SK-N-SH treated with all-trans-retinoic acid at 6 μM for 48 hours (cell line): ENCODE data around the gene ARHGDIG.

Experiments used
- ATAC-seq: fragments of 200-7000 bp; cut with Tn5 transposase; 3 replicates; pipeline ENCODE4 v1.9.1; 2020; ENCODE audit warnings: mild to moderate bottlenecking, moderate library complexity
- ARNTL ChIP-seq: fragments of 450-650 bp; formaldehyde crosslinking; IDR thresholded peaks from 2 replicates; pipeline ENCODE4 v1.5.0; 2020; ENCODE audit warnings: low read depth, mild to moderate bottlenecking, moderate library complexity, borderline replicate concordance
- BACH2 ChIP-seq: fragments of 250-450 bp; sonication (Bioruptor Pico); IDR thresholded peaks from 2 replicates; pipeline ENCODE4 v1.9.0; 2021; ENCODE audit warnings: mild to moderate bottlenecking, borderline replicate concordance
- ESRRG ChIP-seq: fragments of 250-450 bp; sonication (Bioruptor Pico); IDR thresholded peaks from 2 replicates; pipeline ENCODE4 v1.6.1; 2021; ENCODE audit warnings: mild to moderate bottlenecking
- GLIS3 ChIP-seq: fragments of 250-450 bp; sonication (Bioruptor Pico); IDR thresholded peaks from 2 replicates; pipeline ENCODE4 v1.5.0; 2020; ENCODE audit warnings: mild to moderate bottlenecking, moderate library complexity
- ISL1 ChIP-seq: fragments of 250-450 bp; sonication (Bioruptor Pico); IDR thresholded peaks from 2 replicates; pipeline ENCODE4 v2.1.2; 2022; ENCODE audit warnings: mild to moderate bottlenecking, moderate library complexity
- OSR1 ChIP-seq: fragments of 250-450 bp; sonication (Bioruptor Pico); IDR thresholded peaks from 2 replicates; pipeline ENCODE4 v1.8.0; 2022; ENCODE audit warnings: moderate library complexity, mild to moderate bottlenecking, inconsistent platforms
- PPARA ChIP-seq: fragments of 250-450 bp; sonication (Bioruptor Pico); IDR thresholded peaks from 2 replicates; pipeline ENCODE4 v1.5.0; 2020; ENCODE audit warnings: mild to moderate bottlenecking, borderline replicate concordance
- RARB ChIP-seq: fragments of 250-450 bp; sonication (Bioruptor Pico); IDR thresholded peaks from 2 replicates; pipeline ENCODE4 v1.8.0; 2021; ENCODE audit warnings: mild to moderate bottlenecking, moderate library complexity
- SNAI2 ChIP-seq: fragments of 250-450 bp; sonication (Bioruptor Pico); IDR thresholded peaks from 2 replicates; pipeline ENCODE4 v1.5.0; 2020; ENCODE audit warnings: mild to moderate bottlenecking, moderate library complexity
- TCF4 ChIP-seq: fragments of 250-450 bp; sonication (Bioruptor Pico); IDR thresholded peaks from 2 replicates; pipeline ENCODE4 v1.8.0; 2021; ENCODE audit warnings: mild to moderate bottlenecking, moderate library complexity, borderline replicate concordance
- TOX ChIP-seq: fragments of 250-450 bp; sonication (Bioruptor Pico); IDR thresholded peaks from 2 replicates; pipeline ENCODE4 v1.8.0; 2021; ENCODE audit warnings: mild to moderate bottlenecking, moderate library complexity, borderline replicate concordance
- ZFP3 ChIP-seq: fragments of 250-450 bp; sonication (Bioruptor Pico); IDR thresholded peaks from 2 replicates; pipeline ENCODE4 v1.5.0; 2020; ENCODE audit warnings: mild to moderate bottlenecking, moderate library complexity
- ZFP30 ChIP-seq: fragments of 450-650 bp; formaldehyde crosslinking; IDR thresholded peaks from 2 replicates; pipeline ENCODE4 v1.5.0; 2022; ENCODE audit warnings: mild to moderate bottlenecking, moderate library complexity
- ZNF565 ChIP-seq: fragments of 450-650 bp; formaldehyde crosslinking; conservative IDR thresholded peaks from 2 replicates; pipeline ENCODE4 v1.5.0; 2020; ENCODE audit warnings: low read depth, mild to moderate bottlenecking, moderate library complexity
- ZNF70 ChIP-seq: fragments of 450-650 bp; formaldehyde crosslinking; IDR thresholded peaks from 2 replicates; pipeline ENCODE4 v1.5.0; 2020; ENCODE audit warnings: mild to moderate bottlenecking, moderate library complexity
- ZNF8 ChIP-seq: fragments of 450-650 bp; formaldehyde crosslinking; IDR thresholded peaks from 2 replicates; pipeline ENCODE4 v1.5.0; 2020; ENCODE audit warnings: mild to moderate bottlenecking, moderate library complexity
- TF ChIP-seq, protein P1 (sequence below): fragments of 250-450 bp; sonication (Bioruptor Pico); IDR thresholded peaks from 2 replicates; pipeline ENCODE4 v1.5.1; 2020; ENCODE audit warnings: low read depth, mild to moderate bottlenecking, moderate library complexity
- TF ChIP-seq, protein P2 (sequence below): fragments of 250-450 bp; sonication (Bioruptor Pico); IDR thresholded peaks from 2 replicates; pipeline ENCODE4 v1.5.1; 2021; ENCODE audit warnings: mild to moderate bottlenecking, moderate library complexity
- TF ChIP-seq, protein P3 (sequence below): fragments of 250-450 bp; sonication (Bioruptor Pico); IDR thresholded peaks from 2 replicates; pipeline ENCODE4 v1.8.0; 2020; ENCODE audit warnings: mild to moderate bottlenecking, moderate library complexity, borderline replicate concordance
- TF ChIP-seq, protein P4 (sequence below): fragments of 250-450 bp; sonication (Bioruptor Pico); IDR thresholded peaks from 2 replicates; pipeline ENCODE4 v1.8.0; 2021; ENCODE audit warnings: low read depth, mild to moderate bottlenecking, moderate library complexity, borderline replicate concordance
- TF ChIP-seq, protein P5 (sequence below): fragments of 250-450 bp; sonication (Bioruptor Pico); IDR thresholded peaks from 2 replicates; pipeline ENCODE4 v1.5.0; 2020; ENCODE audit warnings: mild to moderate bottlenecking, moderate library complexity

ARHGDIG gene

DNA sequence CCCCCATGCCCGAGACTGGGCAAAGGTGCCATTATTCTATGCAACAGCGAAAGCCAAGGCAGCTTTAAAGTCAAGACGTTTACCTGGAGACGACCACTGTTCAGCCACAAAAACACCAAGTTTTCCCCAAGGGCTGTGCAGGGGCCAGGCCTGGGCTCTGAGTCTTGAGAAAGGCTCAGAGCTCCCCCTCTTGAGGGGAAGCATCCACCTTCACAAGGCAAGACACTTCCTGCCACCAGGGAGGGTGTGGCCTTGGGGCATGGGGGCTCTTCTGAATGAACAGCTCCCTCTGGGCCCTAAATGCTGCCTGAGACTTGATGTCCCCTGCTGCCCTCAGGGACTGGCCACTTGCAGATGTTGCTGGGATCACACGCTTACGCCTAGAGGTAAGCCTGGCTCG lies 29.1 kb downstream of the ARHGDIG start:
- no peak for TF ChIP-seq ZNF8 (CRISPR knock-in tag)
- TF ChIP-seq, protein P1, sequence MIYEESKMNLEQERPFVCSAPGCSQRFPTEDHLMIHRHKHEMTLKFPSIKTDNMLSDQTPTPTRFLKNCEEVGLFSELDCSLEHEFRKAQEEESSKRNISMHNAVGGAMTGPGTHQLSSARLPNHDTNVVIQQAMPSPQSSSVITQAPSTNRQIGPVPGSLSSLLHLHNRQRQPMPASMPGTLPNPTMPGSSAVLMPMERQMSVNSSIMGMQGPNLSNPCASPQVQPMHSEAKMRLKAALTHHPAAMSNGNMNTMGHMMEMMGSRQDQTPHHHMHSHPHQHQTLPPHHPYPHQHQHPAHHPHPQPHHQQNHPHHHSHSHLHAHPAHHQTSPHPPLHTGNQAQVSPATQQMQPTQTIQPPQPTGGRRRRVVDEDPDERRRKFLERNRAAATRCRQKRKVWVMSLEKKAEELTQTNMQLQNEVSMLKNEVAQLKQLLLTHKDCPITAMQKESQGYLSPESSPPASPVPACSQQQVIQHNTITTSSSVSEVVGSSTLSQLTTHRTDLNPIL, result no peak
- TF ChIP-seq PPARA (CRISPR knock-in tag), result no peak
- no peak for TF ChIP-seq OSR1 (CRISPR knock-in tag)
- TF ChIP-seq ZFP30, result no peak
- TF ChIP-seq, all 23 proteins: peak for 0

DNA sequence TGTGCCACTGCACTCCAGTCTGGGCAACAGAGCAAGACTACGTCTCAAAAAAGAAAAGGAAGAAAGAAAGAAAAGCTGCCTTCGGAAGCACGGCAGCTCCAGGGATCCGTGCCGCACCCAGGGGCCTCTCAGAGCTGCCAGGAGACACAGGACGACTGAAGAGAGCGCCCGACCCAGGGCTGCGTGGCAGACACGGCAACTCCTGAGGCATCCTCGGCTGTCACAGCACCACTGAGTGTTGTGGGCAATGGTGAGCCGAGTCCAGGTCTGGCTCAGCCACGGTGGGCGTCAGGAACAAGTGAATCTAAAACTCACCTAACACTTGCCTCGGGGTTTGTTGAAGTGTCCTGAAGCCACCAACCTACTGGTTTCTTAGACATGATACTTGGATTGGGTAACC lies 31.3 kb downstream of the ARHGDIG start:
- no peak for ATAC-seq
- TF ChIP-seq TOX (CRISPR knock-in tag) (no peak), ZNF565 (no peak), GLIS3 (CRISPR knock-in tag) (no peak), OSR1 (CRISPR knock-in tag) (no peak), ISL1 (no peak)
- TF ChIP-seq, protein P2, sequence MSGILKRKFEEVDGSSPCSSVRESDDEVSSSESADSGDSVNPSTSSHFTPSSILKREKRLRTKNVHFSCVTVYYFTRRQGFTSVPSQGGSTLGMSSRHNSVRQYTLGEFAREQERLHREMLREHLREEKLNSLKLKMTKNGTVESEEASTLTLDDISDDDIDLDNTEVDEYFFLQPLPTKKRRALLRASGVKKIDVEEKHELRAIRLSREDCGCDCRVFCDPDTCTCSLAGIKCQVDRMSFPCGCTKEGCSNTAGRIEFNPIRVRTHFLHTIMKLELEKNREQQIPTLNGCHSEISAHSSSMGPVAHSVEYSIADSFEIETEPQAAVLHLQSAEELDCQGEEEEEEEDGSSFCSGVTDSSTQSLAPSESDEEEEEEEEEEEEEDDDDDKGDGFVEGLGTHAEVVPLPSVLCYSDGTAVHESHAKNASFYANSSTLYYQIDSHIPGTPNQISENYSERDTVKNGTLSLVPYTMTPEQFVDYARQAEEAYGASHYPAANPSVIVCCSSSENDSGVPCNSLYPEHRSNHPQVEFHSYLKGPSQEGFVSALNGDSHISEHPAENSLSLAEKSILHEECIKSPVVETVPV, result no peak
- TF ChIP-seq, protein P3, sequence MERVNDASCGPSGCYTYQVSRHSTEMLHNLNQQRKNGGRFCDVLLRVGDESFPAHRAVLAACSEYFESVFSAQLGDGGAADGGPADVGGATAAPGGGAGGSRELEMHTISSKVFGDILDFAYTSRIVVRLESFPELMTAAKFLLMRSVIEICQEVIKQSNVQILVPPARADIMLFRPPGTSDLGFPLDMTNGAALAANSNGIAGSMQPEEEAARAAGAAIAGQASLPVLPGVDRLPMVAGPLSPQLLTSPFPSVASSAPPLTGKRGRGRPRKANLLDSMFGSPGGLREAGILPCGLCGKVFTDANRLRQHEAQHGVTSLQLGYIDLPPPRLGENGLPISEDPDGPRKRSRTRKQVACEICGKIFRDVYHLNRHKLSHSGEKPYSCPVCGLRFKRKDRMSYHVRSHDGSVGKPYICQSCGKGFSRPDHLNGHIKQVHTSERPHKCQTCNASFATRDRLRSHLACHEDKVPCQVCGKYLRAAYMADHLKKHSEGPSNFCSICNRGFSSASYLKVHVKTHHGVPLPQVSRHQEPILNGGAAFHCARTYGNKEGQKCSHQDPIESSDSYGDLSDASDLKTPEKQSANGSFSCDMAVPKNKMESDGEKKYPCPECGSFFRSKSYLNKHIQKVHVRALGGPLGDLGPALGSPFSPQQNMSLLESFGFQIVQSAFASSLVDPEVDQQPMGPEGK (CRISPR knock-in tag), result no peak

More for the DNA sequence above, 29.1 kb downstream of the ARHGDIG start:
- no peak for ATAC-seq

DNA sequence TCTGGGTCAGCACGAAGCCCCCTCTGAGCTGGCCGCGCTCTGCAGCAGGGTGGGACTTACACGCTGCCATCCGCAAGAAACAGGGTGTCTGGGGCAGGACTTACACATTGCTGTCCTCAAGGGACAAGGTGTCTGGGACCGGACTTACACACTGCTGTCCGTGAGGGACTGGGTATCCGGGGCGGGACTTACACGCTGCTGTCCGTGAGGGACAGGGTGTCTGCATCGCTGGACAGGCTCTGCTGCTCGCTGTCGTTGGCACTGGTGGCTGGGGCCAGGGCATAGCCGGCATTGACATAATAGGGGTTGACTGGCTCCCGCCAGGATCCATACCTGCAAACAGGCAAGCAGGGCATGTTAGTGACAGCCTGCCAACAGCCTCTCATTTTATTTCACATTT lies 34.0 kb downstream of the ARHGDIG start:
- no peak for TF ChIP-seq ZNF565
- TF ChIP-seq, protein P2, result no peak
- no peak for TF ChIP-seq ARNTL (CRISPR knock-in tag)
- TF ChIP-seq, protein P3 (CRISPR knock-in tag), result no peak
- no peak for TF ChIP-seq ZFP3
- TF ChIP-seq, protein P1, result no peak
- no peak for ATAC-seq

DNA sequence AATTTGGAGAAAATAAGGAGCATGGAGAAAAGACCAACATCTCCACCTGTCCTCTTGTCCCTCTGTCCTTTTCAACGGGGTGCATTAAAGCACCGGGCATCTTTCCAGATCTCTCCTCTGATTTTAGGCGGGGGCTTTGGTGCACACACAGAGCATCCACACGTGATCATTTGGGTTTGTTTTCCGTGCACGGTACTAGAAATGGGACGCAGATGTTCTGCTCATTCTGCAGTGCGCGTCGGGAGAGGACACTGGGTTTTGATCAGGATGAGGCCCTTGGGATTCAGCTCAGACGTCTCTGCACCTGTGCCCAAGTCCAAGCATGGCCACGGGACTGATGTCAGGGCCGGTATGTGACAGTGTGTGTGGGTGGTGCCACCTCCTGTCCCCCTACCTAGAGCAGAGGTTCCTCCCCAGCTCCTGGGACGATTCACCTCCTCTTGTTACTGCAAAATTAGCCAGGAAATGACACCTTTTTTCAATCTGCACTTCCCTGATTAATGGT lies 34.5 kb downstream of the ARHGDIG start:
- ATAC-seq, result no peak
- TF ChIP-seq SNAI2 (CRISPR knock-in tag), result no peak
- TF ChIP-seq, protein P1, result no peak
- TF ChIP-seq TCF4, result no peak
- TF ChIP-seq OSR1 (CRISPR knock-in tag), result no peak
- no peak for TF ChIP-seq ESRRG (CRISPR knock-in tag)
- TF ChIP-seq RARB (CRISPR knock-in tag), result no peak
- no peak for TF ChIP-seq ZFP30
- TF ChIP-seq, protein P4, sequence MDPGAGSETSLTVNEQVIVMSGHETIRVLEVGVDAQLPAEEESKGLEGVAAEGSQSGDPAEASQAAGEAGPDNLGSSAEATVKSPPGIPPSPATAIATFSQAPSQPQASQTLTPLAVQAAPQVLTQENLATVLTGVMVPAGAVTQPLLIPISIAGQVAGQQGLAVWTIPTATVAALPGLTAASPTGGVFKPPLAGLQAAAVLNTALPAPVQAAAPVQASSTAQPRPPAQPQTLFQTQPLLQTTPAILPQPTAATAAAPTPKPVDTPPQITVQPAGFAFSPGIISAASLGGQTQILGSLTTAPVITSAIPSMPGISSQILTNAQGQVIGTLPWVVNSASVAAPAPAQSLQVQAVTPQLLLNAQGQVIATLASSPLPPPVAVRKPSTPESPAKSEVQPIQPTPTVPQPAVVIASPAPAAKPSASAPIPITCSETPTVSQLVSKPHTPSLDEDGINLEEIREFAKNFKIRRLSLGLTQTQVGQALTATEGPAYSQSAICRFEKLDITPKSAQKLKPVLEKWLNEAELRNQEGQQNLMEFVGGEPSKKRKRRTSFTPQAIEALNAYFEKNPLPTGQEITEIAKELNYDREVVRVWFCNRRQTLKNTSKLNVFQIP (CRISPR knock-in tag), result no peak
- TF ChIP-seq BACH2 (CRISPR knock-in tag), result no peak
- no peak for TF ChIP-seq ZNF70 (CRISPR knock-in tag)
- TF ChIP-seq ARNTL (CRISPR knock-in tag), result no peak
- no peak for TF ChIP-seq TOX (CRISPR knock-in tag)
- TF ChIP-seq, protein P5, sequence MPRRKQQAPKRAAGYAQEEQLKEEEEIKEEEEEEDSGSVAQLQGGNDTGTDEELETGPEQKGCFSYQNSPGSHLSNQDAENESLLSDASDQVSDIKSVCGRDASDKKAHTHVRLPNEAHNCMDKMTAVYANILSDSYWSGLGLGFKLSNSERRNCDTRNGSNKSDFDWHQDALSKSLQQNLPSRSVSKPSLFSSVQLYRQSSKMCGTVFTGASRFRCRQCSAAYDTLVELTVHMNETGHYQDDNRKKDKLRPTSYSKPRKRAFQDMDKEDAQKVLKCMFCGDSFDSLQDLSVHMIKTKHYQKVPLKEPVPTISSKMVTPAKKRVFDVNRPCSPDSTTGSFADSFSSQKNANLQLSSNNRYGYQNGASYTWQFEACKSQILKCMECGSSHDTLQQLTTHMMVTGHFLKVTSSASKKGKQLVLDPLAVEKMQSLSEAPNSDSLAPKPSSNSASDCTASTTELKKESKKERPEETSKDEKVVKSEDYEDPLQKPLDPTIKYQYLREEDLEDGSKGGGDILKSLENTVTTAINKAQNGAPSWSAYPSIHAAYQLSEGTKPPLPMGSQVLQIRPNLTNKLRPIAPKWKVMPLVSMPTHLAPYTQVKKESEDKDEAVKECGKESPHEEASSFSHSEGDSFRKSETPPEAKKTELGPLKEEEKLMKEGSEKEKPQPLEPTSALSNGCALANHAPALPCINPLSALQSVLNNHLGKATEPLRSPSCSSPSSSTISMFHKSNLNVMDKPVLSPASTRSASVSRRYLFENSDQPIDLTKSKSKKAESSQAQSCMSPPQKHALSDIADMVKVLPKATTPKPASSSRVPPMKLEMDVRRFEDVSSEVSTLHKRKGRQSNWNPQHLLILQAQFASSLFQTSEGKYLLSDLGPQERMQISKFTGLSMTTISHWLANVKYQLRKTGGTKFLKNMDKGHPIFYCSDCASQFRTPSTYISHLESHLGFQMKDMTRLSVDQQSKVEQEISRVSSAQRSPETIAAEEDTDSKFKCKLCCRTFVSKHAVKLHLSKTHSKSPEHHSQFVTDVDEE (CRISPR knock-in tag), result no peak
